Measurements from ENCODE around the gene SAYSD1. TPM values are rescaled to one million over a fixed set of nuclear protein-coding genes. Genes with fewer than 3 reads are reported as not detected.

SAYSD1 gene
- total and polyA plus RNA-seq, 2 of the 8 experiments (the other 6 are each of a cell fraction or from before 2014, with no cell fraction given), result 6.7 to 7.9 TPM

- H3K4me3 ChIP-seq (ENCODE audit: extremely low read depth in 1 of 4, insufficient read depth in 2 of 4, low read depth in 3 of 4, low read length in 4 of 4), result no peak overlapping the region
- FAIRE-seq, result no peak
These were observed 9.1 kb upstream of the SAYSD1 start for GRCh38 chr6:39124114-39124513.

More at GRCh38 chr6:39124114-39124513, 9.1 kb upstream of the SAYSD1 start:
- no peak overlapping the region for H3K9ac ChIP-seq (replicated peaks in 1 of 4; ENCODE audit: extremely low read depth in 1 of 4, low read depth in 3 of 4, low read length in 3 of 4)
- no peaks in the 10 kb centered on the region for H3K23me2 ChIP-seq (ENCODE audit: low read depth, low read length)
- no peak overlapping the region for H3K4me2 ChIP-seq (ENCODE audit: insufficient read depth in 1 of 2, low read depth in 2 of 2, low read length in 2 of 2)
- H4K91ac ChIP-seq (replicated peaks; ENCODE audit: insufficient read length, low read length), result no peak overlapping the region
- ChIA-PET CTCF (ENCODE audit: partially characterized antibody) (interaction anchor here (0.7 to 3.2 kb wide), 9 partner anchors 13 to 179 kb away, joined by 3 to 14 read pairs (median 3); no protein-coding TSS in a partner anchor), POLR2A (ENCODE audit: partially characterized antibody) (no interaction called here)
- peaks cover 0 to 1% (median 0%) of the 10 kb centered on the region in 4 experiments; a peak in 2 of 7 replicates for H3K27me3 ChIP-seq (replicated peaks in 1 of 4; ENCODE audit: control insufficient read depth in 3 of 4, extremely low read depth in 1 of 4, insufficient read depth in 3 of 4, low read length in 3 of 4)
- H2BK5ac ChIP-seq (ENCODE audit: low read depth, low read length), result no peak overlapping the region
- H3K79me2 ChIP-seq (ENCODE audit: control insufficient read depth in 1 of 2, insufficient read depth in 2 of 2, low read length in 2 of 2), result no peaks in the 10 kb centered on the region
- H3K18ac ChIP-seq (ENCODE audit: extremely low read depth, low read length), result no peak overlapping the region
- no peak overlapping the region for H3K4ac ChIP-seq (replicated peaks; ENCODE audit: insufficient read length, low read depth, low read length)
- TF ChIP-seq SRF (IDR thresholded peaks at IDR 0.05; ENCODE audit: low read depth, low read length), result no peak
- TF ChIP-seq ZNF274 (IDR thresholded peaks at IDR 0.05; ENCODE audit: borderline replicate concordance, extremely low read depth, low read length), result no peak
- TF ChIP-seq CREB1 (IDR thresholded peaks at IDR 0.05), result no peak
- no peak for TF ChIP-seq CEBPB (IDR thresholded peaks at IDR 0.05; ENCODE audit: low read depth, low read length)
- no peak for TF ChIP-seq MAX (IDR thresholded peaks at IDR 0.05)
- no peak for TF ChIP-seq SP4 (IDR thresholded peaks at IDR 0.05; ENCODE audit: low read length)
- no peak for TF ChIP-seq SIX5 (IDR thresholded peaks at IDR 0.05; ENCODE audit: low read depth, low read length)
- TF ChIP-seq KDM1A (IDR thresholded peaks at IDR 0.05; ENCODE audit: borderline replicate concordance, low read length), result no peak
- TF ChIP-seq YY1 (IDR thresholded peaks at IDR 0.05; ENCODE audit: low read depth, low read length), result no peak
- no peak for TF ChIP-seq NANOG (IDR thresholded peaks at IDR 0.05; ENCODE audit: insufficient read depth, low read depth, low read length, poor library complexity, severe bottlenecking)
- TF ChIP-seq ASH2L (IDR thresholded peaks at IDR 0.05; ENCODE audit: low read length), result no peak
- TF ChIP-seq, protein P1, sequence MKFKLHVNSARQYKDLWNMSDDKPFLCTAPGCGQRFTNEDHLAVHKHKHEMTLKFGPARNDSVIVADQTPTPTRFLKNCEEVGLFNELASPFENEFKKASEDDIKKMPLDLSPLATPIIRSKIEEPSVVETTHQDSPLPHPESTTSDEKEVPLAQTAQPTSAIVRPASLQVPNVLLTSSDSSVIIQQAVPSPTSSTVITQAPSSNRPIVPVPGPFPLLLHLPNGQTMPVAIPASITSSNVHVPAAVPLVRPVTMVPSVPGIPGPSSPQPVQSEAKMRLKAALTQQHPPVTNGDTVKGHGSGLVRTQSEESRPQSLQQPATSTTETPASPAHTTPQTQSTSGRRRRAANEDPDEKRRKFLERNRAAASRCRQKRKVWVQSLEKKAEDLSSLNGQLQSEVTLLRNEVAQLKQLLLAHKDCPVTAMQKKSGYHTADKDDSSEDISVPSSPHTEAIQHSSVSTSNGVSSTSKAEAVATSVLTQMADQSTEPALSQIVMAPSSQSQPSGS (IDR thresholded peaks at IDR 0.05; ENCODE audit: low read length), result no peak
- no peak for TF ChIP-seq RNF2 (IDR thresholded peaks at IDR 0.05; ENCODE audit: borderline replicate concordance, low read depth, low read length, missing control alignments, poor library complexity, severe bottlenecking)
- DNase-seq (ENCODE audit: low read depth in 1 of 2, low spot score in 2 of 2), result no peak
- H3K9me3 ChIP-seq (ENCODE audit: insufficient read depth in 2 of 2, low read depth in 1 of 2, low read length in 1 of 2), result no peaks in the 10 kb centered on the region; a peak in 1 of 4 replicates
- H2AFZ ChIP-seq (ENCODE audit: low read length), result no peak overlapping the region
- H2BK15ac ChIP-seq (ENCODE audit: low read length), result no peak overlapping the region
- no peak overlapping the region for H3K27ac ChIP-seq (ENCODE audit: low read depth, low read length)
- no peaks in the 10 kb centered on the region for H3K79me1 ChIP-seq (ENCODE audit: low read depth, low read length)
- no peak overlapping the region for H2AK5ac ChIP-seq (ENCODE audit: low read depth, low read length)
- H4K20me1 ChIP-seq (replicated peaks in 1 of 2; ENCODE audit: control insufficient read depth in 1 of 2, insufficient read depth in 2 of 2, low read length in 2 of 2), result no peaks in the 10 kb centered on the region
- H4K8ac ChIP-seq (ENCODE audit: extremely low read depth, insufficient read depth, low read length), result no peak overlapping the region
- H2BK20ac ChIP-seq (ENCODE audit: low read length), result no peak overlapping the region
- H3K4me1 ChIP-seq (replicated peaks in 1 of 4; ENCODE audit: control insufficient read depth in 3 of 4, insufficient read depth in 4 of 4, low read length in 3 of 4), result no peaks in the 10 kb centered on the region
- no peak overlapping the region for H2BK120ac ChIP-seq (replicated peaks; ENCODE audit: low read depth, low read length)
- no peak overlapping the region for H3K56ac ChIP-seq (replicated peaks; ENCODE audit: insufficient read length, low read depth, low read length)
- H2BK12ac ChIP-seq (ENCODE audit: low read depth, low read length), result no peak overlapping the region
- H3K14ac ChIP-seq (ENCODE audit: insufficient read length), result no peak overlapping the region
- H3K23ac ChIP-seq (ENCODE audit: insufficient read length), result no peak overlapping the region
- H3K36me3 ChIP-seq (ENCODE audit: control insufficient read depth in 2 of 4, insufficient read depth in 4 of 4, low read length in 3 of 4), result no peaks in the 10 kb centered on the region
- H4K5ac ChIP-seq (ENCODE audit: insufficient read length, low read depth, low read length), result no peak overlapping the region

Data from H1 (cell line).